Osteocyte (in vitro differentiated cells): ENCODE results near the gene RBFOX2. TPM values are rescaled to one million over a fixed set of nuclear protein-coding genes. Genes with fewer than 3 reads are reported as not detected.

Experiments used
- DNase-seq: peaks from one replicate; pipeline ENCODE4 v3.0.0; 2021; ENCODE audit warnings: mixed read lengths; ENCODE audit not compliant: unreplicated experiment; ENCODE audit errors: extremely low spot score
- H3K27ac Mint-ChIP-seq: one replicate; pipeline ENCODE4 v1.8.0; 2021; ENCODE audit warnings: mild to moderate bottlenecking, mixed read lengths; ENCODE audit not compliant: unreplicated experiment
- H3K27me3 Mint-ChIP-seq: one replicate; pipeline ENCODE4 v1.8.0; 2021; ENCODE audit warnings: mixed read lengths; ENCODE audit not compliant: unreplicated experiment
- H3K36me3 Mint-ChIP-seq: one replicate; pipeline ENCODE4 v1.8.0; 2021; ENCODE audit warnings: mixed read lengths; ENCODE audit not compliant: unreplicated experiment
- H3K4me1 Mint-ChIP-seq: one replicate; pipeline ENCODE4 v1.8.0; 2021; ENCODE audit warnings: mixed read lengths; ENCODE audit not compliant: unreplicated experiment
- H3K4me3 Mint-ChIP-seq: one replicate; pipeline ENCODE4 v1.8.0; 2021; ENCODE audit warnings: mild to moderate bottlenecking, moderate library complexity, mixed read lengths; ENCODE audit not compliant: unreplicated experiment
- H3K9me3 Mint-ChIP-seq: one replicate; pipeline ENCODE4 v1.8.0; 2021; ENCODE audit warnings: mixed read lengths; ENCODE audit not compliant: unreplicated experiment
- total RNA-seq: library from RNA; stranded (reverse); gene quantifications from 2 replicates; pipeline ENCODE4 v1.2.1, GENCODE V29; 2021
- TF ChIP-seq, protein P1 (sequence below): fragments of 200-600 bp; sonication (generic); IDR thresholded peaks from 2 replicates; pipeline ENCODE4 v1.5.0; 2021; ENCODE audit warnings: antibody characterized with exemption, mild to moderate bottlenecking, moderate library complexity

RBFOX2 gene
- total RNA-seq, 1 donor from 2014 or later, result 151 TPM

GRCh38 chr22:35866651-35867050 is 162.0 kb downstream of the RBFOX2 start:
- no peak for DNase-seq
- Mint-ChIP-seq H3K4me3 (no peak overlapping the region), H3K36me3 (no peaks in the 10 kb centered on the region), H3K4me1 (peaks cover 30% of the 10 kb centered on the region), H3K27me3 (no peaks in the 10 kb centered on the region), H3K9me3 (no peaks in the 10 kb centered on the region), H3K27ac (no peak overlapping the region)
- TF ChIP-seq, protein P1, sequence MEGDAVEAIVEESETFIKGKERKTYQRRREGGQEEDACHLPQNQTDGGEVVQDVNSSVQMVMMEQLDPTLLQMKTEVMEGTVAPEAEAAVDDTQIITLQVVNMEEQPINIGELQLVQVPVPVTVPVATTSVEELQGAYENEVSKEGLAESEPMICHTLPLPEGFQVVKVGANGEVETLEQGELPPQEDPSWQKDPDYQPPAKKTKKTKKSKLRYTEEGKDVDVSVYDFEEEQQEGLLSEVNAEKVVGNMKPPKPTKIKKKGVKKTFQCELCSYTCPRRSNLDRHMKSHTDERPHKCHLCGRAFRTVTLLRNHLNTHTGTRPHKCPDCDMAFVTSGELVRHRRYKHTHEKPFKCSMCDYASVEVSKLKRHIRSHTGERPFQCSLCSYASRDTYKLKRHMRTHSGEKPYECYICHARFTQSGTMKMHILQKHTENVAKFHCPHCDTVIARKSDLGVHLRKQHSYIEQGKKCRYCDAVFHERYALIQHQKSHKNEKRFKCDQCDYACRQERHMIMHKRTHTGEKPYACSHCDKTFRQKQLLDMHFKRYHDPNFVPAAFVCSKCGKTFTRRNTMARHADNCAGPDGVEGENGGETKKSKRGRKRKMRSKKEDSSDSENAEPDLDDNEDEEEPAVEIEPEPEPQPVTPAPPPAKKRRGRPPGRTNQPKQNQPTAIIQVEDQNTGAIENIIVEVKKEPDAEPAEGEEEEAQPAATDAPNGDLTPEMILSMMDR, result no peak

DNA sequence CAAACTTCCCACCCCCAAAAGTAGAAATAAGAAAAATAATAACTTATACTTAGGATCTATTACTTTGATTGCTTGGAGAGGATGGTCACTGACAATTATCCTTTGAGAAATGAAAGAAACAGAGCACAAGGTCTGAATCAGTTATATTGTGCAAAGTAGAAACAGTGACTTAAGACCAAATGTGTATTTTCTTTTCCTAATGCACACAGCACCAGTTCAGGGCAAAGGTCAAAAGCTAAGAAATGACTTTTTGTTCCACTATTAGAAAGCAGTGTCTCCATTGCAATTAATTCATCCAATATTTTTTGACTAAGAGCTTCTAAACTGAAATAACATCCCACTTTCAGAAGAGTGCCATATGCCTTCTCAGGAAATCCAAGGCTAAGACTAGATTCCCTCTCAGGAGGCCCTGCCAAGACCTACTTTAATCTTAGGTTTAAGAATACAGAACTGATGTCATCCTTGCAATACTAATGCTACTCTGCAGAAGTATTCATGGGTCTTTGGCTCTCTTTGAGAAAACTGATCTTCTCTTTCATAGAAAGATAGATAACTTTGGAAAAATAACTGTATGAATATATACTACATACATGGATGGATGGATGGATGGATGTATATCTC is 164.0 kb downstream of the RBFOX2 start:
- DNase-seq, result no peak
- Mint-ChIP-seq H3K4me3 (no peak overlapping the region), H3K36me3 (no peaks in the 10 kb centered on the region), H3K4me1 (peaks cover 13% of the 10 kb centered on the region), H3K9me3 (no peaks in the 10 kb centered on the region), H3K27ac (no peak overlapping the region), H3K27me3 (no peaks in the 10 kb centered on the region)
- TF ChIP-seq, protein P1, result no peak

GRCh38 chr22:35863432-35863831 is 165.2 kb downstream of the RBFOX2 start:
- no peaks in the 10 kb centered on the region for H3K36me3 Mint-ChIP-seq
- H3K9me3 Mint-ChIP-seq, result no peaks in the 10 kb centered on the region
- TF ChIP-seq, protein P1, result no peak
- H3K4me3 Mint-ChIP-seq, result no peak overlapping the region
- peaks cover 3% of the 10 kb centered on the region for H3K4me1 Mint-ChIP-seq
- no peak for DNase-seq
- H3K27me3 Mint-ChIP-seq, result no peaks in the 10 kb centered on the region
- no peak overlapping the region for H3K27ac Mint-ChIP-seq

DNA sequence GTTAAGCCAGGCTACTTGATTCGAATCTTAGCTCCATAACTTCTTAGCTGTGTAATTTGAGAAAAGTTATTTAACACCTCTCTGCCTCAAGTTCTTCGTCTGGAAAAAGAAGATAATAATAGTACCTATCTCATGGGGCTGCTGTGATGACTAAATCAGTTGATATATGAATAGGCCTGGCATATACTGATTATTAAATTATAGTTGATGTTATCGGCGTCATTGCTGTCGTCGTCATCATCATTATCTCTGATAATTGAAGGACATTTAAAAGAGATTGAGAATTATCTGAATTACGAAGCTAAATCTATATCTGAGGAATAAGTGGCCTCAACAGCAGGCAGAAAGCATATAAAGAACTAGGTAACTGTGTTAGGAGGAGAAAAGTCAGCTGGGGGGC is 165.9 kb downstream of the RBFOX2 start:
- DNase-seq, result no peak
- TF ChIP-seq, protein P1, result no peak
- H3K36me3 Mint-ChIP-seq, result no peaks in the 10 kb centered on the region
- H3K27me3 Mint-ChIP-seq, result no peaks in the 10 kb centered on the region
- no peak overlapping the region for H3K27ac Mint-ChIP-seq
- H3K4me3 Mint-ChIP-seq, result no peak overlapping the region
- H3K4me1 Mint-ChIP-seq, result peaks cover 3% of the 10 kb centered on the region
- no peaks in the 10 kb centered on the region for H3K9me3 Mint-ChIP-seq

- no peak overlapping the region for H3K27ac Mint-ChIP-seq
- TF ChIP-seq, protein P1, result no peak
- no peak for DNase-seq
- no peaks in the 10 kb centered on the region for H3K9me3 Mint-ChIP-seq
- no peaks in the 10 kb centered on the region for H3K36me3 Mint-ChIP-seq
- no peak overlapping the region for H3K4me3 Mint-ChIP-seq
- H3K4me1 Mint-ChIP-seq, result peaks cover 3% of the 10 kb centered on the region
- no peaks in the 10 kb centered on the region for H3K27me3 Mint-ChIP-seq
Measured at GRCh38 chr22:35861451-35861850, 167.2 kb downstream of the RBFOX2 start.
